ENCODE measurements around the gene NRG3. TPM values are rescaled to one million over a fixed set of nuclear protein-coding genes. Genes with fewer than 3 reads are reported as not detected.

The NRG3 gene
- total and polyA plus RNA-seq, 2 of the 4 experiments (the other 2 are of a cell fraction), result not detected

DNA sequence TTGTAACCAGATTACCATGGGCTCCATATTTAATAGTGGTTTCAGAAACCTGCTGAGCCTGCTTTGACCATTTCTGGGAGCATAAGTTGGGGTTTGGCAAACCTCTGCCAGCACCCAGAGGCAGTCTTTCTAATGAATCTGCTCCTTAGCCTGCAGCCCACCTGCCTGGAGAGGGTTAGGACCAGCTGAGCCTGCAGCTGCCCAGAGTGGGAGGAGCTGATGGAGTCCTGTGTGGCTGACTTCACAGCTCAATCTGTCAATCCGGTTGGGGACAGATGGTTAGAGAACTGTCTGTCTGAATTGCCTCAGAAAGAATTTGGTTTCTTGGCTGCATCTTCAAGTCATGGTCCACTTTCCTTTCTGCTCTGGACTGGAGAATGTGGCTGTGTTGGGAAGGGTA is 444.6 kb downstream of the NRG3 start:
- Histone ChIP-seq H4K8ac (ENCODE audit: low read depth in 2 of 2, low read length in 2 of 2) (no peak overlapping the region), H3K4me1 (ENCODE audit: control insufficient read depth, insufficient read depth, low read length) (no peaks in the 10 kb centered on the region), H2AK5ac (ENCODE audit: low read depth, low read length) (no peak overlapping the region), H3K56ac (ENCODE audit: extremely low read depth, insufficient read depth, low read length) (no peak overlapping the region), H2BK120ac (ENCODE audit: low read depth, low read length) (no peak overlapping the region), H2AFZ (replicated peaks; ENCODE audit: low read length, poor library complexity) (no peak overlapping the region), H2BK15ac (ENCODE audit: low read depth, low read length) (no peak overlapping the region), H2BK20ac (ENCODE audit: low read depth, low read length) (no peak overlapping the region), H3K27ac (ENCODE audit: insufficient read depth, low read length) (no peak overlapping the region), H3K4me2 (ENCODE audit: low read depth, low read length) (no peak overlapping the region), H3K18ac (ENCODE audit: low read depth, low read length) (no peak overlapping the region), H4K20me1 (ENCODE audit: insufficient read depth, low read length) (no peaks in the 10 kb centered on the region), H4K5ac (ENCODE audit: low read depth, low read length) (no peak overlapping the region), H3K9ac (ENCODE audit: low read depth, low read length) (no peak overlapping the region), H3K79me1 (ENCODE audit: low read depth in 1 of 2, low read length in 2 of 2) (no peaks in the 10 kb centered on the region), H4K91ac (ENCODE audit: insufficient read depth, low read depth, low read length) (no peak overlapping the region), H3K23ac (ENCODE audit: low read depth, low read length) (no peak overlapping the region), H3K14ac (replicated peaks; ENCODE audit: low read depth, low read length) (no peak overlapping the region), H3K9me1 (ENCODE audit: insufficient read depth, low read length) (no peaks in the 10 kb centered on the region), H3K9me3 (ENCODE audit: control insufficient read depth, insufficient read depth, low read length) (peaks cover 14% of the 10 kb centered on the region), H2AK9ac (replicated peaks; ENCODE audit: low read depth, low read length, poor library complexity) (no peak overlapping the region), H3K4ac (ENCODE audit: low read depth, low read length) (no peak overlapping the region), H2BK5ac (ENCODE audit: low read depth, low read length, poor library complexity, severe bottlenecking) (no peak overlapping the region), H3K36me3 (ENCODE audit: control insufficient read depth, insufficient read depth, low read length) (no peaks in the 10 kb centered on the region), H3K4me3 (ENCODE audit: insufficient read depth, low read depth, low read length) (no peak overlapping the region), H3K27me3 (ENCODE audit: control insufficient read depth, insufficient read depth, low read length) (no peaks in the 10 kb centered on the region)
- ATAC-seq (ENCODE audit: low read depth) (no peak), DNase-seq (no peak)
- ChIA-PET POLR2A (ENCODE audit: unreplicated experiment) (no interaction called here), CTCF (no interaction called here)
- no TSS peak for BruUV-seq (replicated peaks)
- no CpG with 5 or more reads among the region's 1 CpG for WGBS, 2 experiments (ENCODE audit: extremely low coverage in 2 of 2, insufficient read length in 1 of 2)
- intact Hi-C loops (cut with micrococcal nuclease), result no loop called here
- dilution Hi-C loops (cut with HindIII; ENCODE audit: low sequenced_read_pairs, unreplicated experiment), result no loop called here
- in situ Hi-C loops (cut with MboI; ENCODE audit: low sequenced_read_pairs), result no loop called here
- TF ChIP-seq RCOR1 (IDR thresholded peaks at IDR 0.05; ENCODE audit: insufficient replicate concordance, low read length) (no peak), CHD1 (IDR thresholded peaks at IDR 0.05; ENCODE audit: low read depth, low read length) (no peak), POLR2A (IDR thresholded peaks at IDR 0.05; ENCODE audit: low read depth, low read length) (no peak), MAFK (IDR thresholded peaks at IDR 0.05; ENCODE audit: low read depth, low read length) (no peak), FOS (IDR thresholded peaks at IDR 0.05; ENCODE audit: low read depth, low read length) (no peak), SMC3 (IDR thresholded peaks at IDR 0.05; ENCODE audit: low read depth, low read length) (no peak), RAD21 (IDR thresholded peaks at IDR 0.05; ENCODE audit: low read length) (no peak), BHLHE40 (IDR thresholded peaks at IDR 0.05; ENCODE audit: low read depth, low read length) (no peak), CEBPB (IDR thresholded peaks at IDR 0.05; ENCODE audit: low read depth, low read length) (no peak), MAZ (IDR thresholded peaks at IDR 0.05; ENCODE audit: borderline replicate concordance, low read depth, low read length) (no peak), MXI1 (IDR thresholded peaks at IDR 0.05; ENCODE audit: borderline replicate concordance, low read depth, low read length) (no peak), RFX5 (IDR thresholded peaks at IDR 0.05; ENCODE audit: low read depth, low read length) (no peak), NFE2L2 (IDR thresholded peaks at IDR 0.05; ENCODE audit: low read depth, low read length) (no peak)
- TF ChIP-seq, protein P1, sequence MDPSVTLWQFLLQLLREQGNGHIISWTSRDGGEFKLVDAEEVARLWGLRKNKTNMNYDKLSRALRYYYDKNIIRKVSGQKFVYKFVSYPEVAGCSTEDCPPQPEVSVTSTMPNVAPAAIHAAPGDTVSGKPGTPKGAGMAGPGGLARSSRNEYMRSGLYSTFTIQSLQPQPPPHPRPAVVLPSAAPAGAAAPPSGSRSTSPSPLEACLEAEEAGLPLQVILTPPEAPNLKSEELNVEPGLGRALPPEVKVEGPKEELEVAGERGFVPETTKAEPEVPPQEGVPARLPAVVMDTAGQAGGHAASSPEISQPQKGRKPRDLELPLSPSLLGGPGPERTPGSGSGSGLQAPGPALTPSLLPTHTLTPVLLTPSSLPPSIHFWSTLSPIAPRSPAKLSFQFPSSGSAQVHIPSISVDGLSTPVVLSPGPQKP (IDR thresholded peaks at IDR 0.05; ENCODE audit: borderline replicate concordance, low read depth, low read length), result no peak
- TF ChIP-seq, protein P2, sequence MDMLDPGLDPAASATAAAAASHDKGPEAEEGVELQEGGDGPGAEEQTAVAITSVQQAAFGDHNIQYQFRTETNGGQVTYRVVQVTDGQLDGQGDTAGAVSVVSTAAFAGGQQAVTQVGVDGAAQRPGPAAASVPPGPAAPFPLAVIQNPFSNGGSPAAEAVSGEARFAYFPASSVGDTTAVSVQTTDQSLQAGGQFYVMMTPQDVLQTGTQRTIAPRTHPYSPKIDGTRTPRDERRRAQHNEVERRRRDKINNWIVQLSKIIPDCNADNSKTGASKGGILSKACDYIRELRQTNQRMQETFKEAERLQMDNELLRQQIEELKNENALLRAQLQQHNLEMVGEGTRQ (IDR thresholded peaks at IDR 0.05; ENCODE audit: low read depth, low read length), result no peak
- TF ChIP-seq, protein P3, sequence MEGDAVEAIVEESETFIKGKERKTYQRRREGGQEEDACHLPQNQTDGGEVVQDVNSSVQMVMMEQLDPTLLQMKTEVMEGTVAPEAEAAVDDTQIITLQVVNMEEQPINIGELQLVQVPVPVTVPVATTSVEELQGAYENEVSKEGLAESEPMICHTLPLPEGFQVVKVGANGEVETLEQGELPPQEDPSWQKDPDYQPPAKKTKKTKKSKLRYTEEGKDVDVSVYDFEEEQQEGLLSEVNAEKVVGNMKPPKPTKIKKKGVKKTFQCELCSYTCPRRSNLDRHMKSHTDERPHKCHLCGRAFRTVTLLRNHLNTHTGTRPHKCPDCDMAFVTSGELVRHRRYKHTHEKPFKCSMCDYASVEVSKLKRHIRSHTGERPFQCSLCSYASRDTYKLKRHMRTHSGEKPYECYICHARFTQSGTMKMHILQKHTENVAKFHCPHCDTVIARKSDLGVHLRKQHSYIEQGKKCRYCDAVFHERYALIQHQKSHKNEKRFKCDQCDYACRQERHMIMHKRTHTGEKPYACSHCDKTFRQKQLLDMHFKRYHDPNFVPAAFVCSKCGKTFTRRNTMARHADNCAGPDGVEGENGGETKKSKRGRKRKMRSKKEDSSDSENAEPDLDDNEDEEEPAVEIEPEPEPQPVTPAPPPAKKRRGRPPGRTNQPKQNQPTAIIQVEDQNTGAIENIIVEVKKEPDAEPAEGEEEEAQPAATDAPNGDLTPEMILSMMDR (conservative IDR thresholded peaks at IDR 0.05; ENCODE audit: low read depth, low read length), result no peak

Data from IMR-90 (cell line).